Esophagus muscularis mucosa (tissue), 4 donors: ENCODE data around the gene PARVB. TPM values are rescaled to one million over a fixed set of nuclear protein-coding genes. Genes with fewer than 3 reads are reported as not detected.

Source experiments
- DNase-seq: peaks from one replicate; pipeline ENCODE4 v3.0.0-alpha.2; 2017; ENCODE audit errors: extremely low spot score
- H3K27ac ChIP-seq, 4 donors: fragments of 200-600 bp; sonication (generic); replicated peaks in 1 of 4; 1 replicate in 3 of 4; 2 replicates in 1 of 4; pipeline ENCODE4 v1.5.1; 2016 to 2019; ENCODE audit warnings: mild to moderate bottlenecking in 1 of 4
- H3K27me3 ChIP-seq, 4 donors: fragments of 200-600 bp; sonication (generic); one replicate each; pipeline versions ENCODE4 v1.5.1 to v1.6.0; 2016 to 2019
- H3K36me3 ChIP-seq, 4 donors: fragments of 200-600 bp; sonication (generic); one replicate each; pipeline ENCODE4 v1.5.1; 2016 to 2019
- H3K4me1 ChIP-seq, 4 donors: fragments of 200-600 bp; sonication (generic); one replicate each; pipeline ENCODE4 v1.5.1; 2016 to 2019
- H3K4me3 ChIP-seq, 4 donors: fragments of 200-600 bp; sonication (generic); 1 replicate in 2 of 4; 2 replicates in 2 of 4; pipeline ENCODE4 v1.5.1; 2016 to 2019; ENCODE audit warnings: mild to moderate bottlenecking in 4 of 4, moderate library complexity in 1 of 4
- H3K9me3 ChIP-seq, 4 donors: fragments of 200-600 bp; sonication (generic); 1 replicate in 3 of 4; 2 replicates in 1 of 4; pipeline ENCODE4 v1.5.1; 2016 to 2019
- CTCF ChIP-seq, 3 experiments: fragments of 200-600 bp in 2 of 3; fragments of 450-650 bp in 1 of 3; sonication (generic) in 2 of 3; IDR thresholded peaks; one replicate each; pipeline ENCODE4 v1.5.1; 2017 to 2019; ENCODE audit warnings: antibody characterized with exemption in 3 of 3, mild to moderate bottlenecking in 2 of 3, moderate library complexity in 1 of 3
- EP300 ChIP-seq: sonication (generic); formaldehyde crosslinking; IDR thresholded peaks from one replicate; pipeline ENCODE4 v1.6.1; 2017; ENCODE audit warnings: antibody characterized with exemption
- POLR2A ChIP-seq: fragments of 450-650 bp; IDR thresholded peaks from one replicate; pipeline ENCODE4 v1.6.1; 2017; ENCODE audit warnings: antibody characterized with exemption, moderate library complexity, mild to moderate bottlenecking, low read depth
- POLR2AphosphoS5 ChIP-seq, 2 donors: sonication (generic); formaldehyde crosslinking; IDR thresholded peaks; one replicate each; pipeline ENCODE4 v1.6.1; 2017; ENCODE audit warnings: antibody characterized with exemption in 2 of 2
- WGBS: methylation state at CpG from one replicate; pipeline ENCODE4 v1.1.5; 2018; 5-methylcytosine and 5-hydroxymethylcytosine counted together
- intact Hi-C: fragments of 100-400 bp; cut with DNase I; formaldehyde crosslinking; loops from one replicate; pipeline ENCODE4 v1.15.1; 2023
- total RNA-seq, 4 donors: library from RNA; depleted of rRNA; stranded (reverse); fragments of >200 nt; gene quantifications; one replicate each; pipeline versions ENCODE4 v1.1.0 to v1.2.1, GENCODE V29; 2016

The PARVB gene
- total RNA-seq, 4 donors from 2014 or later, result 22.0 to 107 (median 45.5) TPM

- no peaks in the 10 kb centered on the region for H3K9me3 ChIP-seq
- H3K27me3 ChIP-seq, result no peaks in the 10 kb centered on the region
- peaks cover 32 to 48% (median 43%) of the 10 kb centered on the region in 4 donors for H3K4me1 ChIP-seq
- H3K36me3 ChIP-seq, result peaks cover 0 to 22% (median 14%) of the 10 kb centered on the region in 4 donors
- H3K4me3 ChIP-seq, result no peak overlapping the region
- 87% methylated on average over 15 of the region's 15 CpGs for WGBS
- TF ChIP-seq POLR2A, result no peak
- TF ChIP-seq CTCF (IDR thresholded peaks at IDR 0.05), result no peak
- TF ChIP-seq EP300, result no peak
- TF ChIP-seq POLR2AphosphoS5 (IDR thresholded peaks at IDR 0.05), result no peak
- intact Hi-C loops, result loop anchor here (10.0 kb wide), 1 partner anchor 245 kb away; no protein-coding TSS in a partner anchor
- peak overlapping the region in 2 of 4 donors; percentile 12 to 16 for H3K27ac ChIP-seq
- no peak for DNase-seq
These were observed 65.8 kb downstream of the PARVB start for GRCh38 chr22:44089717-44090570.

GRCh38 chr22:44090571-44090905 is 66.4 kb downstream of the PARVB start:
- no peaks in the 10 kb centered on the region for H3K27me3 ChIP-seq
- peaks cover 0 to 28% (median 20%) of the 10 kb centered on the region in 4 donors for H3K36me3 ChIP-seq
- intact Hi-C loops, result no loop called here
- WGBS, result 96% methylated on average over 8 of the region's 9 CpGs
- DNase-seq, result no peak
- no peak overlapping the region for H3K27ac ChIP-seq
- H3K4me1 ChIP-seq, result peaks cover 26 to 45% (median 38%) of the 10 kb centered on the region in 4 donors
- H3K4me3 ChIP-seq, result no peak overlapping the region
- TF ChIP-seq EP300 (no peak), CTCF (IDR thresholded peaks at IDR 0.05) (no peak), POLR2AphosphoS5 (IDR thresholded peaks at IDR 0.05) (no peak), POLR2A (no peak)
- H3K9me3 ChIP-seq, result no peaks in the 10 kb centered on the region

GRCh38 chr22:44091021-44091721 is 67.1 kb downstream of the PARVB start:
- Histone ChIP-seq H3K27me3 (no peaks in the 10 kb centered on the region), H3K36me3 (peaks cover 6 to 35% (median 26%) of the 10 kb centered on the region in 4 donors), H3K9me3 (no peaks in the 10 kb centered on the region), H3K4me3 (no peak overlapping the region), H3K4me1 (peaks cover 21 to 38% (median 32%) of the 10 kb centered on the region in 4 donors), H3K27ac (no peak overlapping the region)
- no peak for TF ChIP-seq EP300
- TF ChIP-seq CTCF (IDR thresholded peaks at IDR 0.05), result peak in 1 of 3 experiments; percentile 8
- TF ChIP-seq POLR2AphosphoS5 (IDR thresholded peaks at IDR 0.05), result no peak
- no peak for TF ChIP-seq POLR2A
- no peak for DNase-seq
- intact Hi-C loops, result no loop called here
- 73% methylated on average over 14 of the region's 14 CpGs for WGBS

GRCh38 chr22:44091751-44092150 is 67.6 kb downstream of the PARVB start:
- intact Hi-C loops, result no loop called here

More at GRCh38 chr22:44091751-44092150, 67.6 kb downstream of the PARVB start:
- H3K9me3 ChIP-seq, result no peaks in the 10 kb centered on the region
- H3K36me3 ChIP-seq, result peaks cover 11 to 41% (median 32%) of the 10 kb centered on the region in 4 donors
- WGBS, result 97% methylated on average over 7 of the region's 10 CpGs
- peaks cover 15 to 33% (median 26%) of the 10 kb centered on the region in 4 donors for H3K4me1 ChIP-seq
- H3K27ac ChIP-seq, result no peak overlapping the region
- no peak overlapping the region for H3K4me3 ChIP-seq
- TF ChIP-seq POLR2AphosphoS5 (IDR thresholded peaks at IDR 0.05) (no peak), POLR2A (no peak), EP300 (no peak), CTCF (IDR thresholded peaks at IDR 0.05) (no peak)
- H3K27me3 ChIP-seq, result no peaks in the 10 kb centered on the region
- no peak for DNase-seq
